Measurements from ENCODE around the gene FGGY. TPM values are rescaled to one million over a fixed set of nuclear protein-coding genes. Genes with fewer than 3 reads are reported as not detected.
A peak's percentile ranks its signal among the peaks of the same experiment; 100 is the strongest.
"Not testable (repeated sequence)": the region's sequence is repeated elsewhere in the genome, so short reads cannot be mapped to it uniquely, and the experiment has no call there.

Gene FGGY
- total RNA-seq, 1 donor from 2014 or later, result 16.4 TPM

- Mint-ChIP-seq H3K36me3 (ENCODE audit: low read depth) (peaks cover 4% of the 10 kb centered on the region), H3K27ac (ENCODE audit: unreplicated experiment) (no peak overlapping the region), H3K9me3 (peaks cover 9% of the 10 kb centered on the region), H3K4me3 (no peak overlapping the region), H3K27me3 (ENCODE audit: low read depth) (no peaks in the 10 kb centered on the region), H3K4me1 (no peaks in the 10 kb centered on the region)
- no peak for TF ChIP-seq CTCF (conservative IDR thresholded peaks at IDR 0.05)
- DNase-seq (ENCODE audit: low read depth, low spot score), result no peak
These were observed 282.3 kb downstream of the FGGY start for GRCh38 chr1:59579222-59579621.

GRCh38 chr1:59580257-59580656, 283.4 kb downstream of the FGGY start:
- peaks cover 6% of the 10 kb centered on the region for H3K9me3 Mint-ChIP-seq

GRCh38 chr1:59592410-59592809, 295.5 kb downstream of the FGGY start:
- H3K9me3 Mint-ChIP-seq; DNase-seq (ENCODE audit: low read depth, low spot score); H3K27me3 Mint-ChIP-seq (ENCODE audit: low read depth); H3K36me3 Mint-ChIP-seq (ENCODE audit: low read depth); H3K4me3 Mint-ChIP-seq; H3K27ac Mint-ChIP-seq (ENCODE audit: unreplicated experiment): not testable (repeated sequence)
- H3K4me1 Mint-ChIP-seq, result peaks cover 21% of the 10 kb centered on the region

More at GRCh38 chr1:59580257-59580656, 283.4 kb downstream of the FGGY start:
- no peaks in the 10 kb centered on the region for H3K27me3 Mint-ChIP-seq (ENCODE audit: low read depth)
- no peaks in the 10 kb centered on the region for H3K4me1 Mint-ChIP-seq
- H3K27ac Mint-ChIP-seq (ENCODE audit: unreplicated experiment), result no peak overlapping the region
- H3K36me3 Mint-ChIP-seq (ENCODE audit: low read depth), result peaks cover 4% of the 10 kb centered on the region
- TF ChIP-seq CTCF (conservative IDR thresholded peaks at IDR 0.05), result no peak
- no peak overlapping the region for H3K4me3 Mint-ChIP-seq
- DNase-seq (ENCODE audit: low read depth, low spot score), result no peak

- peaks cover 21% of the 10 kb centered on the region for H3K4me1 Mint-ChIP-seq
- H3K36me3 Mint-ChIP-seq (ENCODE audit: low read depth), result peaks cover 6% of the 10 kb centered on the region
- H3K27ac Mint-ChIP-seq (ENCODE audit: unreplicated experiment), result no peak overlapping the region
- no peak for TF ChIP-seq CTCF (conservative IDR thresholded peaks at IDR 0.05)
- H3K4me3 Mint-ChIP-seq, result no peak overlapping the region
- DNase-seq (ENCODE audit: low read depth, low spot score), result no peak
- no peaks in the 10 kb centered on the region for H3K9me3 Mint-ChIP-seq
- no peaks in the 10 kb centered on the region for H3K27me3 Mint-ChIP-seq (ENCODE audit: low read depth)
These were observed 296.0 kb downstream of the FGGY start for GRCh38 chr1:59592924-59593323.

GRCh38 chr1:59593798-59594790, 297.2 kb downstream of the FGGY start:
- Mint-ChIP-seq H3K27ac (ENCODE audit: unreplicated experiment) (peak overlapping the region; percentile 69), H3K4me3 (no peak overlapping the region), H3K36me3 (ENCODE audit: low read depth) (peaks cover 6% of the 10 kb centered on the region), H3K4me1 (peaks cover 21% of the 10 kb centered on the region), H3K9me3 (no peaks in the 10 kb centered on the region), H3K27me3 (ENCODE audit: low read depth) (no peaks in the 10 kb centered on the region)
- no peak for TF ChIP-seq CTCF (conservative IDR thresholded peaks at IDR 0.05)
- DNase-seq (ENCODE audit: low read depth, low spot score), result no peak

- no peak for DNase-seq (ENCODE audit: low read depth, low spot score)
- Mint-ChIP-seq H3K27me3 (ENCODE audit: low read depth) (no peaks in the 10 kb centered on the region), H3K27ac (ENCODE audit: unreplicated experiment) (no peak overlapping the region), H3K36me3 (ENCODE audit: low read depth) (no peaks in the 10 kb centered on the region), H3K4me3 (no peak overlapping the region), H3K9me3 (no peaks in the 10 kb centered on the region), H3K4me1 (peaks cover 21% of the 10 kb centered on the region)
- TF ChIP-seq CTCF (conservative IDR thresholded peaks at IDR 0.05), result no peak
These were observed 298.9 kb downstream of the FGGY start for GRCh38 chr1:59595774-59596173.

Data from neural crest cell (in vitro differentiated cells).